Vagina (tissue), 2 donors: Measurements from ENCODE around the gene ROPN1L. TPM values are rescaled to one million over a fixed set of nuclear protein-coding genes. Genes with fewer than 3 reads are reported as not detected.
"Not testable (repeated sequence)": the region's sequence is repeated elsewhere in the genome, so short reads cannot be mapped to it uniquely, and the experiment has no call there.

Source experiments
- DNase-seq, 2 donors: peaks; one replicate each; pipeline ENCODE4 v3.0.0-alpha.2; 2017; ENCODE audit errors: extremely low spot score in 2 of 2
- H3K27ac ChIP-seq: fragments of 200-600 bp; sonication (generic); one replicate; pipeline ENCODE4 v1.5.1; 2019
- H3K27me3 ChIP-seq: fragments of 200-600 bp; sonication (generic); one replicate; pipeline ENCODE4 v1.5.1; 2019
- H3K36me3 ChIP-seq, 2 donors: fragments of 200-600 bp; sonication (generic); one replicate each; pipeline ENCODE4 v1.5.1; 2017 to 2019
- H3K4me1 ChIP-seq: fragments of 200-600 bp; sonication (generic); one replicate; pipeline ENCODE4 v1.5.1; 2019
- H3K4me3 ChIP-seq, 2 donors: fragments of 200-600 bp; sonication (generic); 1 replicate in 1 of 2; 2 replicates in 1 of 2; pipeline ENCODE4 v1.5.1; 2016 to 2019
- H3K9me3 ChIP-seq: fragments of 200-600 bp; sonication (generic); one replicate; pipeline ENCODE4 v1.5.1; 2019
- CTCF ChIP-seq, 3 experiments: fragments of 450-650 bp in 2 of 3; fragments of 200-600 bp in 1 of 3; sonication (generic) in 1 of 3; IDR thresholded peaks; one replicate each; pipeline ENCODE4 v1.5.1; 2017 to 2019; ENCODE audit warnings: antibody characterized with exemption in 3 of 3, mild to moderate bottlenecking in 2 of 3, moderate library complexity in 2 of 3
- POLR2A ChIP-seq, 2 donors: fragments of 450-650 bp; IDR thresholded peaks; one replicate each; pipeline ENCODE4 v1.6.1; 2017; ENCODE audit warnings: antibody characterized with exemption in 2 of 2, mild to moderate bottlenecking in 2 of 2, moderate library complexity in 2 of 2
- POLR2AphosphoS5 ChIP-seq, 2 donors: sonication (generic); formaldehyde crosslinking; IDR thresholded peaks; one replicate each; pipeline ENCODE4 v1.9.0; 2017; ENCODE audit warnings: antibody characterized with exemption in 2 of 2, mild to moderate bottlenecking in 2 of 2, low read depth in 1 of 2; ENCODE audit not compliant: insufficient read depth in 1 of 2
- intact Hi-C: fragments of 100-400 bp; cut with DNase I; formaldehyde crosslinking; loops from one replicate; pipeline ENCODE4 v1.15.1; 2023
- total RNA-seq: library from RNA; depleted of rRNA; stranded (reverse); fragments of >200 nt; gene quantifications from one replicate; pipeline ENCODE4 v1.2.3, GENCODE V29; 2016

Gene ROPN1L
- total RNA-seq, 1 donor from 2014 or later: 4.2 TPM

- DNase-seq: no peak
- Histone ChIP-seq H3K27ac (no peak overlapping the region), H3K9me3 (peaks cover 7% of the 10 kb centered on the region), H3K4me3 (no peak overlapping the region), H3K4me1 (peaks cover 6% of the 10 kb centered on the region), H3K27me3 (no peaks in the 10 kb centered on the region), H3K36me3 (no peaks in the 10 kb centered on the region)
- intact Hi-C loops: no loop called here
- TF ChIP-seq CTCF (IDR thresholded peaks at IDR 0.05) (no peak), POLR2A (IDR thresholded peaks at IDR 0.05) (no peak), POLR2AphosphoS5 (IDR thresholded peaks at IDR 0.05; ENCODE audit: insufficient read depth in 1 of 2, low read depth in 1 of 2) (no peak)
Observed at GRCh38 chr5:10489810-10490426, 48.2 kb downstream of the ROPN1L start.

DNA sequence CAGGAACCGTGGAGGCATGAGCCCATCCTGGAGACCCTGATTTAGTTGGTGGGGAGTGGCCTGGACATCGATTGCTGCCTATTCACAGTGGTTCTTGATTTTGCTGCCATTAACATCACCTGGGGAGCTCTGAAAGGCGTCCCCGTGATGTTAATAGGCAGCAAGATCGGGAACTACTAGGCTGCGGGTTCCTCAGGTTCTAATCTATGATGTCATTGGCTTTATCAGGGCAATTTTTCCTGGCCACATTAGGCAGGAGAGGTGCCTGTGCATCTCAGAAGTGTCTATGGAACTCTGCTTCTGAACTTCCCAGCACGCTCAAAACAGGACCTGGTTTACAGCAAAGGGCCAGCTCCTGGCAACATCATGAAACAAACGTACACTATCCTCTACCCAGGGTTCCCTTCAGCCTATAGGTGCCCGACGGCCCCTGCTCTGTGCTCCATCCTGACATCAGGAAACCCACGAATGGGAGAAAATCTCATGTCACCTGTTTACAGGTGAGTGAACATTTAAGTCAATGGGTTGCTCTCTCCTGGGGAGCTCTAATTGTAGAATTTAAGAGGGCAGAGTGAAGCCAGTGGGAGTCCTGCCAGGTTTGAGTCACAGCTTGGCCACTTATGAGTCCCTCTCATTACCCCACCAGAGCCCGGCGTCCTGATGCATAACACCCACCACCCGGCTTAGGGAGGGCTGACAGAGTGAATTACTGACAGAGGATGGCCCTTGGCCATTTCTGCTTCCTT lies 49.4 kb downstream of the ROPN1L start:
- peaks cover 8% of the 10 kb centered on the region for H3K9me3 ChIP-seq
- no peaks in the 10 kb centered on the region for H3K36me3 ChIP-seq
- H3K27ac ChIP-seq: no peak overlapping the region
- no peak overlapping the region for H3K4me3 ChIP-seq
- peaks cover 6% of the 10 kb centered on the region for H3K4me1 ChIP-seq
- no peaks in the 10 kb centered on the region for H3K27me3 ChIP-seq
- DNase-seq: no peak
- intact Hi-C loops: no loop called here
- TF ChIP-seq CTCF (IDR thresholded peaks at IDR 0.05) (no peak), POLR2A (IDR thresholded peaks at IDR 0.05) (no peak), POLR2AphosphoS5 (IDR thresholded peaks at IDR 0.05; ENCODE audit: insufficient read depth in 1 of 2, low read depth in 1 of 2) (no peak)

DNA sequence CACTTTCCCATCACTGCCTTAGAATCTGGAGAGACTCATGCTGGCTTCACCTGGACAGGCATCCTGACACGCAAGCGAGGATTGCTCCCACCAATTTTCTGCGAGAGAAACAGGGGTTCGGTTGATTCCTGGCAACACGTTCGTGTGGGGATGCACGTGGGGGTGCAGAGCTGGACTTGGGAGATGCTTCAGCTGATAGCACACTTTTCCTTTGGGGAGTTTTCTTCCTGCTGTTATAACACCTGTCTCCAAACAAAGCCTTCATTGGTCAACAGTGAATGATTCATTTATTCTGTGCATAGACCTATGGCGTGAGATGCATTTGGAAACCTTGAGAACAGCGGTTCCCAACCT lies 50.0 kb downstream of the ROPN1L start:
- DNase-seq: no peak
- H3K4me3 ChIP-seq: no peak overlapping the region
- H3K9me3 ChIP-seq: peaks cover 8% of the 10 kb centered on the region
- H3K4me1 ChIP-seq: peaks cover 6% of the 10 kb centered on the region
- intact Hi-C loops: no loop called here
- no peaks in the 10 kb centered on the region for H3K27me3 ChIP-seq
- H3K36me3 ChIP-seq: no peaks in the 10 kb centered on the region
- no peak overlapping the region for H3K27ac ChIP-seq
- TF ChIP-seq POLR2A (IDR thresholded peaks at IDR 0.05) (no peak), POLR2AphosphoS5 (IDR thresholded peaks at IDR 0.05; ENCODE audit: insufficient read depth in 1 of 2, low read depth in 1 of 2) (no peak), CTCF (IDR thresholded peaks at IDR 0.05) (no peak)

DNA sequence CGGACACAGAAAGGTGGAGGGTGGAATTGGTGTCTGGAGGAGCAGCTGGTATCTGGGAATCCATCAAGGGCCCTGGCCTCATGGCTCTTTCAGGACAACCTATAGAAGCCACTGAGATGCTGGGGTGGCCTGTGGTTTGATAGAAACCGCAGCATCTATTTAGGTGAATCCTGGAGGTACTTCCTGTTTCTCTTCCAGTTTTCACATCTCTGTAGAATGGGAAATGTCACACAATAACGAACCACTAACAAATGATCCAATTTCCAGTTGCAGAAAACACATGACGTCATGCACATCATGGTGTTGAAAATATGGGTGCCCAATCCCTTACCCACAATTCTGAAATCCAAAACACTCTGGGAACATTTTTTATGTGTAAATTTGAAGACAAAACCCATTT lies 52.2 kb downstream of the ROPN1L start:
- no peak for DNase-seq
- H3K4me3 ChIP-seq: no peak overlapping the region
- peaks cover 6% of the 10 kb centered on the region for H3K4me1 ChIP-seq
- intact Hi-C loops: no loop called here
- no peak overlapping the region for H3K27ac ChIP-seq
- TF ChIP-seq POLR2AphosphoS5 (IDR thresholded peaks at IDR 0.05; ENCODE audit: insufficient read depth in 1 of 2, low read depth in 1 of 2): no peak
- TF ChIP-seq POLR2A (IDR thresholded peaks at IDR 0.05): no peak
- no peak for TF ChIP-seq CTCF (IDR thresholded peaks at IDR 0.05)
- no peaks in the 10 kb centered on the region for H3K27me3 ChIP-seq
- peaks cover 8% of the 10 kb centered on the region for H3K9me3 ChIP-seq
- no peaks in the 10 kb centered on the region for H3K36me3 ChIP-seq

DNA sequence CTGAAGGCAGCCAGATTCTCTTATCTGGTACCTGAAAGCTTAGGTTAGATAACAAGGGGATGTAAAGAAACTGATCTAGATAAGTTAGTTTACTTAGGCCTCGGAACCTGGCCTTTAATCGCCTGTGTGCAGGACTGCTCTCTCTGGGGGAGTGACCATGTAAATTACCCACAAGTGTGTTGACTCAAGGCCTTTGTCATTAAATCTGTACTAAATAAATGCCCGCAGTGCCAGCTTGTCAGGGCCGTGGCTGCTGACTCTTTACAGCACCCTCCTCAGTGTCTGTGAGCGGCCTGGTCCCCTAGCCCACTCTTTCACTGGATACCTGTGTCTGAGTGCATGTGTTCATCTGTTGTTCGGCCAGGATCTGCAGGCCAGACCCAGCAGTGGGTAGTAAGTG lies 52.8 kb downstream of the ROPN1L start:
- H3K4me1 ChIP-seq, intact Hi-C loops, H3K27ac ChIP-seq, H3K27me3 ChIP-seq, H3K9me3 ChIP-seq, H3K36me3 ChIP-seq, H3K4me3 ChIP-seq, DNase-seq: not testable (repeated sequence)
